Spleen (tissue), 11 donors: Measurements from ENCODE around the gene SIRT2. TPM values are rescaled to one million over a fixed set of nuclear protein-coding genes. Genes with fewer than 3 reads are reported as not detected.

Experiments
- DNase-seq: peaks from one replicate; pipeline ENCODE4 v3.0.0-alpha.2; 2020
- H3K27ac ChIP-seq, 8 donors: fragments of 200-600 bp; sonication (generic) in 7 of 8; 1 replicate in 4 of 8; 2 replicates in 4 of 8; pipeline versions ENCODE4 v1.5.0 to v1.8.0; 2016 to 2021; ENCODE audit warnings: inconsistent platforms in 4 of 8, mild to moderate bottlenecking in 4 of 8, moderate library complexity in 1 of 8
- H3K27me3 ChIP-seq, 7 donors: fragments of 200-600 bp; sonication (generic) in 6 of 7; replicated peaks in 1 of 7; 1 replicate in 4 of 7; 2 replicates in 3 of 7; pipeline versions ENCODE4 v1.5.0 to v1.8.0; 2016 to 2021; ENCODE audit warnings: inconsistent platforms in 3 of 7, mild to moderate bottlenecking in 1 of 7
- H3K36me3 ChIP-seq, 6 donors: fragments of 200-600 bp; sonication (generic) in 5 of 6; 1 replicate in 4 of 6; 2 replicates in 2 of 6; pipeline versions ENCODE4 v1.5.0 to v1.8.0; 2016 to 2021; ENCODE audit warnings: inconsistent platforms in 2 of 6
- H3K4me1 ChIP-seq, 6 donors: fragments of 200-600 bp; sonication (generic) in 5 of 6; 1 replicate in 3 of 6; 2 replicates in 3 of 6; pipeline versions ENCODE4 v1.5.0 to v1.8.0; 2016 to 2021; ENCODE audit warnings: inconsistent platforms in 3 of 6
- H3K4me3 ChIP-seq, 8 donors: fragments of 200-600 bp; sonication (generic) in 7 of 8; 1 replicate in 4 of 8; 2 replicates in 4 of 8; pipeline versions ENCODE4 v1.5.0 to v1.8.0; 2016 to 2021; ENCODE audit warnings: inconsistent platforms in 4 of 8, mild to moderate bottlenecking in 4 of 8, moderate library complexity in 2 of 8
- H3K9me3 ChIP-seq, 8 donors: fragments of 200-600 bp; sonication (generic) in 7 of 8; 1 replicate in 4 of 8; 2 replicates in 4 of 8; pipeline versions ENCODE4 v1.5.0 to v1.8.0; 2016 to 2021; ENCODE audit warnings: inconsistent platforms in 4 of 8
- POLR2A ChIP-seq, 3 donors: fragments of 450-650 bp; IDR thresholded peaks; one replicate each; pipeline ENCODE4 v1.5.1; 2017; ENCODE audit warnings: antibody characterized with exemption in 3 of 3, mild to moderate bottlenecking in 1 of 3
- POLR2AphosphoS5 ChIP-seq, 3 donors: sonication (generic); formaldehyde crosslinking; IDR thresholded peaks; one replicate each; pipeline ENCODE4 v1.5.1; 2017; ENCODE audit warnings: antibody characterized with exemption in 3 of 3
- WGBS, 5 donors: extraction: QIAGEN DNeasy Blood & Tissue Kit in 3 of 5; methylation state at CpG; one replicate each; pipeline versions ENCODE4 v1.1.5 to v1.1.7; 2013 to 2018; 5-methylcytosine and 5-hydroxymethylcytosine counted together
- intact Hi-C: fragments of 100-400 bp; cut with DNase I; formaldehyde crosslinking; loops from one replicate; pipeline ENCODE4 v1.15.0; 2023; ENCODE audit warnings: low total_unique reads
- polyA plus RNA-seq, 3 donors: library from polyadenylated mRNA; stranded (reverse); fragments of 200-250 nt; gene quantifications; one replicate each; pipeline ENCODE4 v1.2.1, GENCODE V29; 2013
- total RNA-seq, 7 donors: library from RNA; depleted of rRNA in 3 of 7; stranded (reverse); fragments of >200 nt in 3 of 7; fragmentation: NEBNext Ultra II Directional in 4 of 7; extraction: Animal tissue kit (Norgen Biotek cat#: 25700) in 4 of 7; gene quantifications; one replicate each; pipeline versions ENCODE4 v1.1.0 to v1.2.1, GENCODE V29; 2016 to 2021
- TF ChIP-seq, protein P1 (sequence below), 11 experiments: fragments of 200-600 bp in 7 of 11; fragments of 450-650 bp in 4 of 11; sonication (generic) in 4 of 11; IDR thresholded peaks in 8 of 11; conservative IDR thresholded peaks in 3 of 11; 1 replicate in 7 of 11; 2 replicates in 4 of 11; pipeline versions ENCODE4 v1.4.0 to v1.8.0; 2016 to 2021; ENCODE audit warnings: antibody characterized with exemption in 11 of 11, inconsistent platforms in 4 of 11, mild to moderate bottlenecking in 1 of 11
- donor health status: healthy with polysubstance abuse.
- donor health status: DM: no; HTN: no; CAD: no; lungs with moderate emphysema.
- donor health status: DM: no; HTN: no; CAD: no.
- donor health status: Bipolar disorder and iron deficiency.
- donor health status: healthy.
- donor health status: DM: no; HTN: no; CAD: no.
- donor health status: DM: yes; HTN: yes; CAD: no.

SIRT2 gene
- total and polyA plus RNA-seq, 10 donors, result 25.8 to 81.0 (median 50.2) TPM

DNA sequence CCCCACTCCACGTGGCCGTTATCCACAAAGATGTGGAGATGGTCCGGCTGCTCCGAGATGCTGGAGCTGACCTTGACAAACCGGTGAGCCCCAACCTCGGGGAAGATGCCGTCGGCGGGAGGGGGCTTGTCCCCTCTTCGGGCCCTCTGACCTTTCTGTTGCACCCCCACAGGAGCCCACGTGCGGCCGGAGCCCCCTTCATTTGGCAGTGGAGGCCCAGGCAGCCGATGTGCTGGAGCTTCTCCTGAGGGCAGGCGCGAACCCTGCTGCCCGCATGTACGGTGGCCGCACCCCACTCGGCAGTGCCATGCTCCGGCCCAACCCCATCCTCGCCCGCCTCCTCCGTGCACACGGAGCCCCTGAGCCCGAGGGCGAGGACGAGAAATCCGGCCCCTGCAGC, 7.8 kb upstream of the SIRT2 start:
- H3K36me3 ChIP-seq, result peaks cover 0 to 68% (median 43%) of the 10 kb centered on the region in 6 donors
- H3K27me3 ChIP-seq, result peaks cover 0 to 18% (median 4%) of the 10 kb centered on the region in 7 donors
- no peak overlapping the region for H3K27ac ChIP-seq
- intact Hi-C loops, result no loop called here
- 93 to 99% (median 96%) methylated on average over 18 to 29 of the region's 29 CpGs for WGBS, 5 donors
- peaks cover 0 to 20% (median 1%) of the 10 kb centered on the region in 6 donors for H3K4me1 ChIP-seq
- no peak overlapping the region for H3K4me3 ChIP-seq
- H3K9me3 ChIP-seq, result no peaks in the 10 kb centered on the region
- TF ChIP-seq POLR2A (IDR thresholded peaks at IDR 0.05) (no peak), POLR2AphosphoS5 (IDR thresholded peaks at IDR 0.05) (peak in 1 of 3 donors; percentile 40)
- DNase-seq, result no peak

DNA sequence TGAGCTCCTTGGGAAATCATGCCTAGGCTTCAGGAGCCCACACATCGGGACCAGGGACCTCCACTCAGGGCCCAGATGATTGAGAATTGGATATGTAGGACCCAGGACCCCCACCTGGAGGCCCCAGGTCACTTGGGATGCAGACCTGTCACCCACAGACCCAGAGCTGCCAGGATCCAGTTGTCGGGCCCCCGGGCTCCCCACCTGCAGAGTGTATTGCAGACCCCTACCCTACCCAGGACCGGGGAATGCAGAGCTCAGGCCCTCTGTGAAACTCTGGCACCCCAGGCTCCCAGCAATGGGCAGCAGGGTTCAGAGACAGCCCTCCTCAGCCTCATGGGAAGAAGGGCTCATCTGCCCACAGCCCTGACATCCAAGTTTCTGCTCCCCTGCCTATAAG, 6.2 kb upstream of the SIRT2 start:
- Histone ChIP-seq H3K4me1 (peaks cover 2 to 35% (median 13%) of the 10 kb centered on the region in 6 donors), H3K9me3 (no peaks in the 10 kb centered on the region), H3K4me3 (no peak overlapping the region), H3K36me3 (peaks cover 0 to 68% (median 43%) of the 10 kb centered on the region in 6 donors), H3K27ac (no peak overlapping the region), H3K27me3 (peaks cover 0 to 2% (median 0%) of the 10 kb centered on the region in 7 donors)
- WGBS, 5 donors, result 90 to 99% (median 97%) methylated on average over 4 of the region's 4 CpGs
- TF ChIP-seq POLR2A (IDR thresholded peaks at IDR 0.05) (no peak), POLR2AphosphoS5 (IDR thresholded peaks at IDR 0.05) (no peak)
- TF ChIP-seq, protein P1, sequence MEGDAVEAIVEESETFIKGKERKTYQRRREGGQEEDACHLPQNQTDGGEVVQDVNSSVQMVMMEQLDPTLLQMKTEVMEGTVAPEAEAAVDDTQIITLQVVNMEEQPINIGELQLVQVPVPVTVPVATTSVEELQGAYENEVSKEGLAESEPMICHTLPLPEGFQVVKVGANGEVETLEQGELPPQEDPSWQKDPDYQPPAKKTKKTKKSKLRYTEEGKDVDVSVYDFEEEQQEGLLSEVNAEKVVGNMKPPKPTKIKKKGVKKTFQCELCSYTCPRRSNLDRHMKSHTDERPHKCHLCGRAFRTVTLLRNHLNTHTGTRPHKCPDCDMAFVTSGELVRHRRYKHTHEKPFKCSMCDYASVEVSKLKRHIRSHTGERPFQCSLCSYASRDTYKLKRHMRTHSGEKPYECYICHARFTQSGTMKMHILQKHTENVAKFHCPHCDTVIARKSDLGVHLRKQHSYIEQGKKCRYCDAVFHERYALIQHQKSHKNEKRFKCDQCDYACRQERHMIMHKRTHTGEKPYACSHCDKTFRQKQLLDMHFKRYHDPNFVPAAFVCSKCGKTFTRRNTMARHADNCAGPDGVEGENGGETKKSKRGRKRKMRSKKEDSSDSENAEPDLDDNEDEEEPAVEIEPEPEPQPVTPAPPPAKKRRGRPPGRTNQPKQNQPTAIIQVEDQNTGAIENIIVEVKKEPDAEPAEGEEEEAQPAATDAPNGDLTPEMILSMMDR (IDR thresholded peaks at IDR 0.05 in 8 of 11, conservative IDR thresholded peaks at IDR 0.05 in 3 of 11), result no peak
- no peak for DNase-seq
- intact Hi-C loops, result no loop called here

DNA sequence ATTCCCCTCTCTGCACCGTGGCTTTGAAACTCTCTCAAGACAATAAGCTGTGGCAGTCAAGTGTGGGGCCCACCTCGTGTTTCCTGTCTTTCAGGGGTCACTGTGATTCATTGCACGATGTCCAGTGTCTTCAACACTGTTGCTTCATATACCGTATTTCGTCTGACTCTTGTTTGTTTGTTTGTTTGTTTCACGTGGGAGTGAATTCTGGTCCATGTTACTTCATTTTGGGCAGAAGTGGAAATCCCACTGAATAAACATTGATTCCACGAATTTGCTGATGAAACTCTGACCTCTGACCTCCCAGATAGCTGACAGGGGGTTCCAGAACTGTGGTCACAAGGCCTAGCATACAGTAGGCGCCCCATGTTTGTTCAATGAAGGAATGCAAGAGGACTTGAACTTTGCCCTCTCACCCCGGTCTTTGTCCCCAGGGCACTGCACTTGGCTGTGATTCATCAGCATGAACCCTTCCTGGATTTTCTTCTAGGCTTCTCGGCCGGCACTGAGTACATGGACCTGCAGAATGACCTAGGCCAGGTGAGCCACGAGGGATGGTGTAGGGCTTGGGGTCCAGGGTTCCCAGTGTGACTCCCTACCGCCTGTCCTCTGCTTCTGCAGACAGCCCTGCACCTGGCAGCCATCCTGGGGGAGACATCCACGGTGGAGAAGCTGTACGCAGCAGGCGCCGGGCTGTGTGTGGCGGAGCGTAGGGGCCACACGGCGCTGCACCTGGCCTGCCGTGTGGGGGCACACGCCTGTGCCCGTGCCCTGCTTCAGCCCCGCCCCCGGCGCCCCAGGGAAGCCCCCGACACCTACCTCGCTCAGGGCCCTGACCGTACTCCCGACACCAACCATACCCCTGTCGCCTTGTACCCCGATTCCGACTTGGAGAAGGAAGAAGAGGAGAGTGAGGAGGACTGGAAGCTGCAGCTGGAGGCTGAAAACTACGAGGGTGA, 5.4 kb upstream of the SIRT2 start:
- H3K36me3 ChIP-seq, result peaks cover 0 to 65% (median 43%) of the 10 kb centered on the region in 6 donors
- 78 to 92% (median 90%) methylated on average over 15 to 35 of the region's 35 CpGs for WGBS, 5 donors
- intact Hi-C loops, result no loop called here

DNA sequence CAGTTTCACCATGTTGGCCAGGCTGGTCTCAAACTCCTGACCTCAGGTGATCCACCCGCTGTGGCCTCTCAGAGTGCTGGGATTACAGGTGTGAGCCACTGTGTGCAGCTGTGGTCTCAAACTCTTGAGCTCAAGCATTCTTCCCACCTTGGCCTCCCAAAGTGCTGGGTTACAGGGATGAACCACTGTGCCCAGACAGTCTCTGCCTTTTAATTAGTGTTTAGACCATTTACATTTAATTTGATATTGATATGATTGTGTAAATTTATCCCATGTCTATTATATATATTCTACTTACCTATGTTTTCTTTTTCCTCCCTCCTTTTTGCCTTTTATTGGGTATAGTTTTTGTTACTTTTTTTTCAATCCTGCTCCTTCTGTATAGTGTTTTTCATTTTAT, 2.3 kb upstream of the SIRT2 start:
- Histone ChIP-seq H3K27me3 (no peaks in the 10 kb centered on the region), H3K9me3 (no peaks in the 10 kb centered on the region), H3K36me3 (peaks cover 0 to 37% (median 24%) of the 10 kb centered on the region in 6 donors), H3K4me3 (no peak overlapping the region), H3K4me1 (peaks cover 13 to 66% (median 38%) of the 10 kb centered on the region in 6 donors), H3K27ac (no peak overlapping the region)
- TF ChIP-seq POLR2AphosphoS5 (IDR thresholded peaks at IDR 0.05), result no peak
- no peak for TF ChIP-seq POLR2A (IDR thresholded peaks at IDR 0.05)
- TF ChIP-seq, protein P1 (IDR thresholded peaks at IDR 0.05 in 8 of 11, conservative IDR thresholded peaks at IDR 0.05 in 3 of 11), result no peak
- intact Hi-C loops, result no loop called here
- no peak for DNase-seq
- 96 to 100% (median 100%) methylated on average over 1 of the region's 1 CpG for WGBS, 5 donors

More for the DNA sequence above, 5.4 kb upstream of the SIRT2 start:
- Histone ChIP-seq H3K27ac (no peak overlapping the region), H3K4me1 (peaks cover 6 to 42% (median 18%) of the 10 kb centered on the region in 6 donors), H3K4me3 (no peak overlapping the region), H3K27me3 (no peaks in the 10 kb centered on the region), H3K9me3 (no peaks in the 10 kb centered on the region)
- DNase-seq, result no peak
- TF ChIP-seq POLR2A (IDR thresholded peaks at IDR 0.05) (no peak), POLR2AphosphoS5 (IDR thresholded peaks at IDR 0.05) (peak in 1 of 3 donors; percentile 27)

DNA sequence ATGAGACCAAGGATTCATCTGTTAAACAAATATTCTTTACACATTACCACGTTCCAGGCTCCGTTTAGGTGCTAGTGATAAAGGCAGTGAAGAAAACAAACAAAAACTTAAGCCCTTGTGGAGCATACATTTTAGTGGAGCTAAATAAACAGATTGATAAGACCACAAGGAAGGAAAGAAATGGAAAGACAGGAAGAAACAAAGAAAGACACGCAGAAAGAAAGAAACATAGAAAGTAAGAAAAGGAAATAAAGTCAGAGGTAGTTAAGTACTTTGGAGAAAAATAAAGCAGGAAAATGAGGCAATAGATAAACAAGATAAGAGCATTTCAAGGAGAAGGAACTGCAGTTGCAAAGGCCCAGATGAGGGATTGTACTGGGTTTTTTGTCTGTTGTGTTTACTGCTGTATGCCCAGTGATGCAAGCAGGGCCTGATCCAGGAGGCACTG, 1.3 kb upstream of the SIRT2 start:
- intact Hi-C loops, result no loop called here

More for the DNA sequence above, 1.3 kb upstream of the SIRT2 start:
- H3K4me3 ChIP-seq, result peak overlapping the region in 7 of 8 donors; percentile 63 to 97 (median 88)
- H3K27me3 ChIP-seq, result no peaks in the 10 kb centered on the region
- peaks cover 13 to 75% (median 38%) of the 10 kb centered on the region in 6 donors for H3K4me1 ChIP-seq
- H3K9me3 ChIP-seq, result no peaks in the 10 kb centered on the region
- TF ChIP-seq, protein P1 (IDR thresholded peaks at IDR 0.05 in 8 of 11, conservative IDR thresholded peaks at IDR 0.05 in 3 of 11), result no peak
- no peak for TF ChIP-seq POLR2A (IDR thresholded peaks at IDR 0.05)
- TF ChIP-seq POLR2AphosphoS5 (IDR thresholded peaks at IDR 0.05), result no peak
- 21 to 35% (median 31%) methylated on average over 3 of the region's 3 CpGs for WGBS, 5 donors
- DNase-seq, result no peak
- peaks cover 0 to 28% (median 17%) of the 10 kb centered on the region in 6 donors for H3K36me3 ChIP-seq
- H3K27ac ChIP-seq, result peak overlapping the region in 5 of 8 donors; percentile 89 to 94 (median 94)
